HG03108 (cell line): ENCODE measurements around the gene SELENON.

ENCODE experiments used
- ATAC-seq: cut with Tn5 transposase; IDR thresholded peaks from one replicate; pipeline ENCODE4 v1.9.1; 2021; ENCODE audit warnings: moderate library complexity; ENCODE audit not compliant: unreplicated experiment

The SELENON gene

DNA sequence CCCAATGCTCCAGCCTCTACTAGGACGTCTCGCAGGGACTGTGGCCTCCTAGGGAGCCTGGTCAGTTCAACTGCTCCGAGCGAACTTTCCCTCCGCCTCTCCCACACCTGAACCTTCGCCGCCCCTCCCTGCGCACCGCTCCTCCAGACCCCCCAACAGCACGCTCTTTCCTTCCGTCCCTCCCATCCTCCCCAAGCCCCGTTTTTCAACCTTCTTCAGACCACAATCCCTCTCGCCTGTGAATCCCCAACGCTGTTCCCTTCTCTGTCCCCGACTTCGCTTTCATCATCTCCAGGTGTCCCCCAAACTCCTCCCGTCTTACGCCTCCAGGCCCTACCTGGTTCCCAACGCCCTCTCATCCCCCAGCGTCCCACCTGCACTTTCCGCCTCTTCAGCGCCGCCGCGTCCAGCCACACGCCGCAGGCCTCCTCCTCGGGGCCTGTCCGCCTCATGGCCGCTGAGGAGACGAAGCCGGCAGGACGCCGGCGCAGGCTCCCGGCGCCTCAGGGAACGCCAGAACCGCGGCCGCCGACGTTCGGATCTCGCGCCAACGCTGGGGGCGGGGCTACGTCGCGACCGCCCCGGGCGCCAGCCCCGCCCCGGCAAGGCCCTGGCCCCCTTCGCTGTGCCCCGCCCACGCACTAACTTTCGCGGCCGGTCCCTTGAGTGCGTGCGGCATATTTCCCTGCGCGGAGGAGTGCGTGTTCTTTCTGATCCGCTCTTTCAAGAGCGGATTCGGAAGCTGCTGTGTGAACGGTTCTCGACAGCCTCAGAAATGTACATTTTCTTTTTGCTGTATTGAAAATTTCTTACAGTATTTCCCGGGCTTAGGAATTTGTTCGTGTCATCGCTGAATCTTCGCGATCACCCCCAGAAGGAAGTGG, 59.2 kb downstream of the SELENON start, which contains the start of gene AUNIP:
AUNIP (minus strand) TSS at position 552 of the 884 bp plus-strand sequence; CDS start at position 452, 100 bp downstream.
- ATAC-seq = peak; percentile 82

DNA sequence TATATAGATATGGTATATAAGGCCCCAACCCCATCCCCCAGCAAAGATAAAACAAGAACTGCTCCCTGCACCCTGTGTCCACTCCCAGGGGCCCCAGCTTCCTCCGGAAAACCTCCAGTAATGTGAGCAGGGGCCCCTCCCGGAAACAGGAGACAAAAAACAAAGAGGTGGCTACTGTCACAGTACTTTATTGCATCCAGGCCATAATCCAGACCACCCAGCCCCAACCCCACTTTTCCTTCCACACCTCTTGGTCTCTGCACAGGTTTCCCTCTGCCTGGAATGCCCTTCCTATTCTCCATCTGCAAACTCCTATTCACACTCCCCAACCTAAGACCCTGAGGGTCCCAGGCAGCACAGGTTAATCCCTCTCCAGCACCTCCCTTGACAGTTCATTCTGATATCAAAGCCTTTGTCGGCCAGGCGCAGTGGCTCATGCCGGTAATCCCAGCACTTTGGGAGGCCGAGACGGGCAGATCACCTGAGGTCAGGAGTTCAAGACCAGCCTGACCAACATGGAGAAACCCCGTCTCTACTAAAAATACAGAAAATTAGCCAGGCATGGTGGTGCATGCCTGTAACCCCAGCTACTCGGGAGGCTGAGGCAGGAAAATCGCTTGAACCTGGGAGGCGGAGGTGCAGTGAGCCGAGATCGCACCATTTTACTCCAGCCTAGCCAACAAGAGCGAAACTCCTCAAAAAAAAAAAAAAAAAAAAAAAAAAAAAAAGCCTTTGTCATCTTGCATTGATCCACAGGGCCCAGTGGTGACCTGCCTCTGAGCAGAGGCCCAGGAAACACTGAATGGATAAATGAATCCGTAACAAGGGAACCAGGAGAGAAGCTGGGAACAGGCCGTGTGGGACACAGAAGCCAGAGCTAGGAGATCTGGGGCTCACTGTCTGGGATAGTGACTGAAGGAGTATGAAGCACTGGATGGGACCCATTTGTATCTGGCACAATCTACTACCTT, 61.6 kb downstream of the SELENON start:
- ATAC-seq = no peak

DNA sequence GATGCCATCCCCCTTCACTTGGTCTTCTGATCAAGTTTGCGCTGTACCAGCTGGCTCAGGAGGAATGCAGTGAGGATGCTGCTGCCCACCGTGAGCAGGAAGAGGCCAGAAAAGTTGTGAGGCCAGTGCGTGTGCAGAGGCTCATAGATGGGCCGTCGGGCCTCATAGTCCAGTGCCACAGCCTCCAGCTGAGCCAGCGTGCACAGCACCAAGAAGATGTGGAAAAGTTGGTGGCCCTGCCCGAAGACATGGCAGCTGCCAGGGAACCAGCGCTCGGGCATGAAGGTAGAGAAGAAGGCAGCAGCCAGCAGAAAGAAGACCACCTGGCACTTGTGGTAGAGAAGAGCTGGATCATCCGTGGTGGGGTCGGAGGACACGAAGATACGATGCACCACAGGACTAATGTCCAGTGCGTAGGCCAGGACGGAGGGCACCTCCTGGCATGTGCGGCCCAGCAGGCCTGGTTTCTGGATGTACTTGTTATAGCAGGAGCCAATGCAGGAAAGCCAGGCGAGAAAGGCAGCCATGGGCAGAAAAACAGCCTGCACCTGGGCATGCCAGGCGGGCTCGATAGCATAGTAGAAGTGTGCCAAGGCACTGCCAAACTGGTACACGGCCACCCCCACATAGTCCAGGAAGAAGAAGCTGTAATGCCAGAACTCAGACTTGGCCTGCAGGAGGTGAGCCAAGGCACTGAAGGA, 62.9 kb downstream of the SELENON start:
- no peak for ATAC-seq

DNA sequence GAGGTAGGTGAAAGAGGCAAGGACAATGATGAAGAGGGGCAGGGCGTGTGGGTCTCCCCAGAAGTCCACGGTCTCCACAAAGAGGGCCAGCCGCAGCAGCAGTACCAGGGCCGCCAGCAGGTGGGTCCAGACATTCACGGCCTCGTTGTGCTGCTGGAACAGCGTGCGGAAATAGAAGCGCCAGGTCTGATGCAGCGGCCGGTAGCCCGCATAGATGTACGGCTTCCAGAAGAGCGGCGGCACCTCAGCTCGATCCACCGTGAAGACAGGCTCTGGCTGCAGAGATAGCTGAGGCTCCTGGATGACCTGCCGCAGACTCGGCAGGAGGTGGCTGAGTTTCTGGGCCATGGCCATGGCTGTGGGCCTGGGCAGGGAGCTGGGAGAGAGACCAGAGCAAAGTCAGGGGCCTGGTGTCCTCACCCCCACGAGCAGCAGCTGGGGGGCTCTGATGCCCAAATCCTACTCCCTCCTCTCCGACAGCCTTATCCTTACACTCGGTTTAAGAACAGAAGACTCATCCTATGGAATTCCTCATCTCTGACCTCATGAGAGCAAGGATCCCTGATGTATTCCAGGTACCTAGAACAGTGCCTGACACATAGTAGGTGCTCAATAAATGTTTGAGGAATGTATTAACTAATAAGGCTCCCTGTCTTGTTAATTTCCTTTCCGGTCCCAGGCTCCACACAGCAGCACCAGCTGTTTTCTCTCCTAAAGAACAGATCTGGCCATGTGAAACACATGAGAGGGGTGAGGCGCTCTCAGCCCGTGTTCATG, 63.7 kb downstream of the SELENON start:
- ATAC-seq = no peak

DNA sequence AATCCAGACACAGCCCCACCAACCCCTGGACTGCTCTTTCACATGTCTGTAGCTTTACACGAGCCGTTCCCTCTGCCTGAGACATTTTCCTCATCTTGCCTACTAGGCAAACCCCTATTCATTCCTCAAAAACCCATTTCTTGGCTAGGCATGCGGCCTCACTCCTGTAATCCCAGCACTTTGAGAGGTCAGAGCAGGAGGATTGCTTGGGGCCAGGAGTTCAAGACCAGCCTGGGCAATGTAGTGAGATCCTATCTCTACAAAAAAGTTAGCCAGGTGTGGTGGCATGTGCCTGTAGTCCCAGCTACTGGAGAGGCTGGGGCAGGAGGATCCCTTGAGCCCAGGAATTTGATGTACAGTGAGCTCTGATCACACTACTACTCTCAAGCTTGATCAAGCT, 64.4 kb downstream of the SELENON start:
- ATAC-seq = no peak

DNA sequence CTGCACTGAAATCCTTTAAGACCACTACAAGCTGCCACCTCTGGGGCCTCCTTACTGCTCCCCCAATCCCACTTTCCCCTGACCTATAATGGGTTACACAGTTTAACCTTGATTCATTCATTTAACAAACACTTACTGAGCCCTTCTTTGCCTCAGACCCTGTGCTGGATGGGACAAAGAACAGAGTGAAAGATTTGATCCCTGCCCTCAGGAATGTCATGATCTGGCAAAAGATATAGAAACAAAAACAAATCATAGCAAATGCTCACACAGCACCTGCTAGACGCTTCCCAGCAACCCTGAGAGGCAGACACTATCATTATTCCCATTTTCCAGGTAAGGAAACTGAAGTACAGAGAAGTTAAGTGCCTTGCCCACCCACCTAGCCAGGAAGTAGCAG, 66.3 kb downstream of the SELENON start:
- no peak for ATAC-seq

DNA sequence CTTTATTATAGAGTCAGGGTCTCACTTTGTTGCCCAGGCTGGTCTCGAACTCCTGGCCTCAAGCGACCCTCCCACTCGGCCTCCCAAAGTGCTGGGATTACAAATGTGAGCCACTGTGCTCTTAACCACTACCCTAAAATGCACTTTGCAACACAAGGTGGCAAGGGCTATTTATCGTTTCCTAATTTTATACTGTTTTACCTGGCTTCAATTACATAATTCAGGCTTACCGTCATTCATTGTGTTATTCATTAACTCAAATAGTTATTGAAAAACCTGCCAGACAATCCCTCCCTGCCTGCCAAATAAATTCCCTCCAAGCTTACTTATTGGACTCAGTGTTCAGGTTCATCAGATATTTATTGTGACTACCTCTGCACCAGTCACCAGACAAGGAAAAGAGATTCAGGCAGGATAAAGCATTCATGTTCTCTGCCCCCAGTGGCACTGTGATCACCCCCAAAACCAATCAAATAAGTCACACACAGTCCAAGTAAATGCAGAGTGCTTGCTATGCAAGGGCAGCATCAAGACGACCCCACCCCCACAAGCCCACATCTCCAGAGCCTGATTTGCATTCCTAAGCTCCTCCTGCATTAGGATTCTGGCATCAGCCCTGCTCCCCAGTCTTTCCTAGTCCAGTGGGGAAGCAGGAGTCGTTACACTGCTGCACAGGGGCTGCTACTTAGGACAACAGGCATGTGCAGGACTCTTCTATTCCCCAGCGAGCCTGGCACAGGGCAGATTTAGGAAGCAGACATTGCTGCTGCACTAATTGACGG, 67.4 kb downstream of the SELENON start:
- no peak for ATAC-seq
